Fibroblast of skin of right quadriceps (primary cell): Measurements from ENCODE around the gene PRKAB2.
"Not testable (repeated sequence)": the region's sequence is repeated elsewhere in the genome, so short reads cannot be mapped to it uniquely, and the experiment has no call there.

Experiments
- DNase-seq: peaks from one replicate; pipeline ENCODE4 v3.0.0-alpha.2; 2013

Gene PRKAB2

DNA sequence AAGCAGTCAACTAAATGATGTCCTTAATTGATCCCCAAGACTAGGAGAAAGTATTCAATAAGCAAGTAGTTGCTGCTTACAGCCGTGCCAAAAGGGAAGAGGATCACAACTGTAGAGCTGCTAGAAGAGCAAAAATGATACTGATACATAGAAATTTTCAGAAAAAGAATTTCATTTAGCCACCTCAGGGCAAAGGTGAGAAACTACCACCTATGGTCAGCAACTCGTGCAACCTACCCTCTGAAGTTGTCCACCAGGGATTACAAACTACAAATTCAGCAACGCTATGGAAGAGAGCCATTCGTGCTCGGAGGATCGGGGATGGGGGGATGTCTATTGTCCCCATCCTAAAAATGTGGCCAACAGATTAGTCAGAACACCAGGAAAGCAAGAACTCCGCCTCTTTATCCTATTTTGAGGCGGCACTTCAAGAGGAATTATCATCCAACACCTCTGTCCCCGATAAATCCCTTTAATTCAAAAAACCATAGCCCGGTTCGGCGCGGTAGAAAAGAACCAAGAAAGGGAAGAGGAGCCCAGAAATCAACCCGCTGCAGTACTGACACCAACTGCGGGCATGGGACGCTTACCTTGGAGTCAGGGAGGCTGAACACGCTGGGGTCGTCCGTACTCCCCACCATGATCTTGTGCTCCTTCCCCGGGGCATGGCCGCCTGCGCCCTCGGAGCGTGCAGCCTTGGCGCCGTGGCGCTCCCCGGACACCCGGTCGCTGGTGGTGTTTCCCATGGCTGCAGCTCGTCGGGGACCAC lies 687 bp downstream of the PRKAB2 start:
- DNase-seq = peak; percentile 23

DNA sequence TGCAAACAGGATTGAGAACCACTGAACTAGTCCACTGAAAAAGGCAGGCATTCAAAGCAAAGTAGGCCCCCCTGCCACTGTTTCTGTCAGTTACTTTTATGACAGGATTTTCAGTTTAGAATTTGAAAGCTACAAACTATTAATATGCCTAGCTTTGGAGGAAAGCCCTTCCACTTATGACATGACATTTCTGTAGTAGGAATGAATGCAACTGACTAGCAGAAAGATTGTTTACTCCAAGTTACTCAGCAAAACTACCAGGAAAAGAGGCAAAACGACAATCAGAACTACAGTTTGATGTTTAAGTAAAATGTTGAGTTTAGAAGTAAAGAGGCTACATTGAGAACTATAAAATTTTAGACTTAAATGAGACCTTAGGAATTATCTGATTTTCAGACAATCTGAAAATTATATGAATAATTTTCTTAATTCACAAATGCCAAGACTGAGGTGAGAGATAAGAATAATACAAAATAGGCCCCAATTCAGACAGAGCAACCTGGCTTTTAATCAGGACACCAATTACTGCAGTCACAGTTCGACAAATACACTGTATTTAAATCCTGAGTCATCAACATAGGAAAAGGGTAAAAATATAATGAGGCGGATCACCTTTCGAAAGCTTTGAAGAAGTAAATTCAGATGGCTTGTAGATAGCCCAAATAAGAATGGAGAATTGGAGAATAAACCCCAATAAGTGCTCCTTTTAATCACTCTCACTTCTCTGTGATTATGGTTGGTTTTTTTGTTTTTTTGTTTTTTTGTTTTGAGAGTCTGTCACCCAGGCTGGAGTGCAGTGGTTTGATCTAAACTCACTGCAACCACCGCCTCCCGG lies 2.2 kb downstream of the PRKAB2 start:
- DNase-seq = no peak

DNA sequence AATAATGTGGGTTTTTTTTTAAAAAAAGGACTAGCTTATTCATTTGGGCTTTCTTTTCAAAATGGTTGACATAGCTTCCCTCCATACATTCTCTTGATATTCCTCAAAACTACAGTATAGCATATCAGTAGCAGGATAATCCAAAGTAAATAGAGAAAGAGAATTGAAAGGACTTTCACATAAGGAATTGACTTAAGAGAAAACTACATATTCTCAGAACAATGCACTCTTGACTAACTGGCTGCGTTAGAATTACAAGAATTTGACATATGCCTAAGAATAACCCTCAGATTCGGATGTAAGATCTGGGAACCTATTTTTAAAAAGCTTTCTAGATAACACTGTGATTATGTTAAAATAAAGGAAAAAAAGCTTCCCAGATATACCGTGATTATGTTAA lies 3.1 kb downstream of the PRKAB2 start:
- DNase-seq = peak; percentile 9

DNA sequence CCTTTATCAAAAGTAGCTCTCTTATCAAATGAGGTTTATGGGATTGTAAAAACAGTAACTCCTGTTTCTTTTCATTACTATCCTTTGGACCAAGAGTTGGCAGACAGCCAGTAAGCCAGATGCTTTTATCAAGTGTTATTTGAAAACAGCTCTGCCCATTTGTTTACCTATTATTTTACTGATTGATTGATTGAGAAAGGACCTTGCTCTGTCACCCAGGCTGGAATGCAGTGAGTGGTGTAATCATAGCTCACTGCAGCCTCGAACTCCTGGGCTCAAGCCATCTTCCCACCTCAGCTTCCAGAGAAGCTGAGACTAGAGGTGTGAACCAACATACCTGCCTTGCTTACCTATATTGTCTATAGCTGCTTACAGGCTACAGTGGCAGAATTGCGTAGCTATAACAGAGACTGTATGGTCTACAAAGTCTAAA lies 3.6 kb downstream of the PRKAB2 start:
- peak; percentile 42 for DNase-seq

DNA sequence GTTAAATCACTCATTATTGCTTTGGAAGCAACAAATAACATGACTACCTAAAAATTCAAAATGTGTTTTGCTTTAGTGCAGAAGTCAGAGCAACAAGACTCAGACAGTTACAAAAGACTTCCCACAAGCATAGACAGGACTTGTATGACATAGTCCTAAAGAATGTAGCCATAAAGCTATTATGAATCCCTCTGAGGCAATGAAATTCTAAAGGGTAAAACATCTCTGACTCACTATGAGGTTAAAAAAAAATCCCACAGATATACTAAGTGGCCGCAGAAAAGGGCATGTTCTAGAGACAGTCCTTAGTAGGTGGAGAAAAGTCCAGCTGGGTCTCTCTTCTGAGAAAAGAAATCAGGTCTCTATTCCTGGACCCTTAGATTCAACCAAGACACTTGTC lies 4.9 kb downstream of the PRKAB2 start:
- peak; percentile 96 for DNase-seq

DNA sequence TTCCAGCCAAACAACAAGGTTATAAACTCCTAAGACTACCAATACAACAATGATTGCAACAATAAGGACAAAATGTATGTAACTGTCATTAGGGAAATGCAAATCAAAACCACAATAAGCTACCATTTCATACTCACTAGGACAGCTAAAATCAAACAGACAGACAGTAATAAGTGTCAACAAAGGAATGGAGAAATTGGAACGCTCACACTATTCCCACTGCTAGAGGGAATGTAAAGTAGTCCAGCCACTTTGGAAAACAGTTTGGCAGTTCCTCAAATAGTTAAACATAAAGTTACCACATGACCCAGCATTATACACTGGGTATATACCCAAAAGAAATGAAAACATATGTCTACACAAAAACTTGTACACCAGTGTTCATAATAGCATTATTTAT lies 9.3 kb downstream of the PRKAB2 start:
- no peak for DNase-seq

DNA sequence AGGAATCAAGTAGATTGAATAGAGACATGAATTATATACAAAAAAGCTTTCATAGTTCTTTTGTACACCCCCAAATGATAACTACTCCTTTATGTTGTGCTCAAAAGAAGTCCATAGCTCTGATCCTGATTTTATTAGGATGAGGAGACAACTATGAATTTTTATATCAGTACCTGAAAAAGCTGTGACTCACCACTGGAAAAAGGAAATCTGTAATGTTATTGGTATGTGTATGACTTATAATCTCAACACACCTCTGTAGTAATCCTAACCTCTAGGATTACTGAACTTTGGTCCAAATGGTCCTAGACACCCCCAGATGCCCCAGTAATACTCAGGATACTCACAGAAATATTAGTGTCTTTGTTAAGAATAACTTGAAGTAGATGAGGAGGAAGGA lies 10.2 kb downstream of the PRKAB2 start:
- no peak for DNase-seq

DNA sequence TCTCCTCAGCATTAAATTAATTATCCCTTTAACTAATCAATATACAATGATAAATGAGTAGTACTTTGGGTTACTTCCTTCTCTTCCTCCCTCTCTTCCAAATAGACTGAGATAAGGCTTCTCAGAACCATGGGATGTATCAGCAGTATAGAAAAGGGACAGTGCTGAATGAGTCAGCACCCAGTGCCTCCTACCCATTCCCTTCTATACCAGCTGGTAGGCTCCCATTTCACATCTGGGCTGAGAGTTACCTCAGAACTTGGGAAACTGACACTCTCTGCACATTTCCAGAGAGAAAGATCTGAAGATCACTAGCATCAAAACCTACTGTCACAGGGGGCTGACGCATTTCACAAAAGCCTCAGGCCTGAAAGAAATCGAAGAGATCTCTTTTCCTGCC lies 15.2 kb downstream of the PRKAB2 start:
- not testable (repeated sequence) for DNase-seq

DNA sequence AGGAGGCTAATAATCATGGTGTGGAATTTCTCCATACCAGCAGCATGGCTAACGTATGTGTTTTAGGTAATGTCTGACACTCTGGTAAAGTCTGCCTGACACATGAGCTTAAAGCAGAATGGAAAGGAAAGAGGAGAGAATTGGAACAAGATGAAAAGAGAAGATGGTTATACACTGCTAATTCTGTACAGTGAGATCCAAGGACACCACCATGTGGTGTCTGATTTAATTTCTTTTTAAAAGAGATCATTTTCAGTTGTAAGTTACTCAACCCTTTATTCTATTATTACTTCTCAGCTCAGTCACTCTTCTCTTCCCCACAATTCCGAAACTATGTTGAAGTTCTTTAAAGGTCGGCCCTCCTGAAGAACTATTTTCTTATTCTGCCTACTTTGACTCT lies 15.6 kb downstream of the PRKAB2 start:
- no peak for DNase-seq

DNA sequence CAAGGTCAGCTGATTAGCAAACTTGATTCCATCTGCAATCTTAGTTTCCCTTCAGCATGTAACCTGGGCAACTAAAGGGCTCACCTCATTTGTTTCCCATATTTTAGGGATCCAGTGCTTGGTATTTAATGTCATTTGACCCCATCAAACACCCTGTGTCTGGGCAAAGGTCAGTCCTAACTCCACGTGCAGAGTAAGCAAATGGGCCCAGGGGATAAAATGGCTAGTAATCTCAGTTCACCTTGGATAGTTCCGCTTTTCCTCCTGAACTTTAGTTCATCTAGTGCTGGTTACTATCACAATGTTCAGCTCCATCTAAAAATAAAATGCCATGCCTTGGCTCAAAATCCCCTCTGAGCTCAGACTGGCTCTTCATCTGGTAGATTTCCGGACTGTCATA lies 19.5 kb downstream of the PRKAB2 start:
- no peak for DNase-seq

DNA sequence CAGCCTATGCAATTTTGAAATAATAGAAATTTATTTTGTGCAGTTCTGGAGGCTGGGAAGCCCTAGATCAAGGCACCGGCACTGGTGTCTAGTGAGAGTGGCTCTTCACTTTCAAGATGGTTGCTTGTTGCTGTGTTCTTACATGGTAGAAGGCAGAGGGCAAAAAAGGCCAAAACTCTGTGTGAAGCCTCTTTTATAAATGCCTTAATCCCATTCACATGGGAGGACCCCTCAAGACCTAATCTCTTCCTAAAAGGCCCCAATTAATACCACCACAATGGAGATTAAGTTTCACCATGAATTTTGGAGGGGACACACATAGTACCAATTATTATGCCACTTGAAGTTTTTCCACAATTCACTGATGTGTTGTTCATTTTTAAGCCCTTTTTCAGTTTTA lies 21.0 kb downstream of the PRKAB2 start:
- DNase-seq = no peak

DNA sequence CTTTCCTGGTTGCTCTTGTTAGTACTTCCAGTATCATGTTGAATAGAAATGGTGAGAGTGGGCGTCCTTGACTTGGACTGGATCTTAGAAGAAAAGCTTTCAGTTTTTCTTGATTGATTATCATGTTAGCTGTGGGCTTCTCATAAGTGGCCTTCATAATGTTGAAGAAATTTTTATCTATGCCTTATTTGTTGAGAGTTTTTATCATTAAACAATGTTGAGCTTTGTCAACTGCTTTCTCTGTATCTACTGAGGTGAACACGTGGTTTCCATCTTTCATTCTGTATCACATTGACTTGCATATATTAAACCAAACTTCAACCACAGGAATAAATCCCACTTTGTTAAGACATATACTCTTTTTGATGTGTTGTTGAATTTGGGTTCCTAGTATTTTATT lies 29.4 kb downstream of the PRKAB2 start:
- DNase-seq = no peak

DNA sequence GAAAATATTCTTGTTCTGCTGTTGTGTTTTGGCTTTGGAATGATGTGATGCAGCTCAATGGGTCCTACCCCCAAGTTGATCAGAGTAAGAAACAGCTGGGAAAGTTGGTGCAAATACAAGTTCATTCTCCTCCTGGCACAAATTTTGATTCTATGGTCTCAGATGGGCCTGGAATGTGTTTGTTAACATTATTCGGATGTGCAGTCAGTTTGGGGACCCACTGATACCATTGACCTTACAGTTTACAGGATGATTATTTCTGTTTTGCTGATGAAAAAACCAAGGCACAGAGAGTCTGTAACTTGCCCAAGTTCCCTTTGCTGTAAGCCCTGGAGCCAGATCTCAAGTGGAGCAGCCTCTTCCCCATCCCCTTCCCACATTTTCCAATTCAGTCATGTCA lies 41.5 kb downstream of the PRKAB2 start:
- DNase-seq = not testable (repeated sequence)

DNA sequence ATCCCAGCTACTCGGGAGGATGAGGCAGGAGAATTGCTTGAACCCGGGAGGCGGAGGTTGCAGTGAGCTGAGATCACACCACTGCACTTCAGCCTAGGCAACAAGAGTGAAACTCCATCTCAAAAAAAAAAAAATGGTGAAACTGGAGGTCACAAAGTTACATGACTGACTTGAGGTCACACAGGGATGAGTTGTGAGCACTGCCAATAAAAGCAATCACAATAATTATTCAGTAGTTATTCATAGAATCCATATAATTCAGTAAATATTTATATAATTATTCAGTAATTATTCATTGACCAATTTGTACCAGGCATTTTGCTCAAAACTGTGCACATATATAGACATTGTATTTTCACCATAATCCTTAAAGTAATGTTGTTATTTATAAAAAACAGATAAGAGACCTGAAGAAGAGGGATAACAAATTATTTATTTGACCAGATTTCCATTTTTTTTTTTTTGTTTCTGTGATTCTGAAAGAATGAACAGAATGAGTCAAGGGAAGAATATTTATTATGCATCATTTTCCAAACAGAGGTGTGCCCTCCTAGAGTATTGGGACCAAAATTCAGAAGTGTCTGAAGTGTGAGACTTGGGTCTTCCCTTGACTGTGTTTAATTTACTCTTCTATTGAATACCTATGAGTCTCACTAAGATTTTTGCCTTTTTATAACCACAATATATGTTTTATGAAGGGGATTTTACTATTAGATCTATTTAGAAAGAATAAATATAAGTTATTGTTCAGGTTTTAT lies 43.0 kb downstream of the PRKAB2 start:
- DNase-seq = no peak

DNA sequence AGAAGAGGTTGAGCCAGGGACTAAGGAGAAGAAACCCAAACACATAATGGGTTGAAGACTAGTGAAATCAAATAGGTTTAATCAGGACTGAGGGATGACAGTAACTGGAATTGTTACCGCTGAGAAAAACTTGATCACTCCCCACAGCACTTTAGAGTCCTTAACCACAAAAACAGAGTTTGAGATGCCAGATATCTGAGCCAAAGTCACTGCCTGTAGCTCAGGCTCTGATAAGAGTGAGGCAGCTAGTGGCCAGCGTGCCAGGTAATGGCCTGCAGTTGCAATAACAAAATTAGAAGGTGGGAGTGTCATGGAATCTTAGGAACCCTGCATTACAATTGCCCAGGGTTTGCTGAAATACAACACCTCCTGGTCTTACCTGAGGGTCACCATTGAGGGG lies 48.0 kb downstream of the PRKAB2 start:
- no peak for DNase-seq

DNA sequence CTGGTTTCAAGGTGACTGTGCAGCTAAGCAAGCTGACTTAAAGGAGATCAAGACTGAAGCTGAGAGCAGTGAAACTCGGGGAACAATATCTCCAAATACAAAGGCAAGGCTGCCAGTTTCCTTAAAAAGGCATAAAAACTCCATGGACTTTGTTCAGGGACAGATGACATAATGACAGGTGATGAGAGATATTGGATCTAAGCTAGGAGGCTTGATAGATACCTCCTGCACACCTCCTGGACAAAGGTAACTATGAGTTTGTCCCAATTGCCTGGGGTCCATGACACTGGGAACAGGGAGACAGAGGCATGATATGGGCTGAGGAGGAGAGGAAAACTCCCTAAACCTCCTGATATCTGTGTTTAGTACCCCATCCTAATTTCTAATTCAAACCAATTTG lies 55.2 kb downstream of the PRKAB2 start:
- DNase-seq = no peak

DNA sequence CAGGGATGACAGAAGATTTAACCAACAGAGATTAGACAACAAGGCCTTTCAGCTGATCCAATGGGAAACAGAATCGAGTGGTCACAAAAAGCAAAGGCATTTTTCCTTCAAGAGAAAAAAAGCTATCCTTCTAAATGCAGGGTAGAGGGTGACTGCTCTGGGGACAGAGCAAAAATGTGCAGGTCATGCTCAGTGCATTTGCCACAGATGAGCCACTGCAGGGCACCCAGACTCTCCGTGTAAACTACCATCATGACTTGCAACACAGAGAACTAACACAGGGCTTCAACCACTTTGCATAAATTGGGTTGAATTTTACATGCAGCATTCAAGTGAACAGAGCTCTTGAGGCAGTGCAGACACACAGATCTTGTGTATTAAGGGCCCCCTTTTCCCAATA lies 56.8 kb downstream of the PRKAB2 start:
- DNase-seq = no peak

DNA sequence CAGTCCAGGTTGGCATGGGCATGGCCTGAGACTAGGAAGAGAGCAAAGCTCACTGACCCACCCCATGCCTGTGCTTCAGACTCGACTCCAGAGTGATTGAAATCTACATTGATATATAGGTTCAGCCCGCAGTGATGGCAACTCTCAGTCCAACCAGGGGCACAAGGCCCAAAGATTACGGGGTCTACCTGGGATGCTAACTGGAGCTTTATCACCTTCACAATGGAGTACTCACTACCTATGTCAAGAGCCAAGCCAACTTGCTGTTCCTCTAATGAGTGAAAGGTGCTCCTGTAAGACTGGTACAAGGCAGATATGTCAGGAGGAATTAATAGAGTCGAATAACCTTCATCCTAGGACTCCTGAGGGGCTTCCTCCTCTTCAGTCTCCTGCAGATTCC lies 57.2 kb downstream of the PRKAB2 start:
- DNase-seq = not testable (repeated sequence)

DNA sequence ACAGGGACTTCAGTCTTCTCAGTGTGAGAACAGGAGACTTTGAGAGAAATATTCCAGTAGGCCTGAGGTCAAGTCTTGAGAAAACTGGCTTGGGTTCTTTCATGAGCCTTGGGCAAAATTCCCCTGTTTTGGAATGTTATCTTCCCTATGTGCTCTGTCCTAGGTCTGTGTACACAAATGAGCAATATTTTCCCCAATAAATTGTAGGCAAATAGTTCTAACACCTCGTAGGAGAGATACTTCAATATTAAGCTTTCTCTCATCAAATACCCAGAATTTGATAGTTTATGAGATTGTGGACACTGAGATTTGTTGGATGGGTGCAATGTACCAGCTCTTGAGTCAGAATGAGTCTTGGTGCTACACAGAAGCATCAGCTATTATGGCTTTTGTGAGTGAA lies 57.9 kb downstream of the PRKAB2 start:
- not testable (repeated sequence) for DNase-seq

DNA sequence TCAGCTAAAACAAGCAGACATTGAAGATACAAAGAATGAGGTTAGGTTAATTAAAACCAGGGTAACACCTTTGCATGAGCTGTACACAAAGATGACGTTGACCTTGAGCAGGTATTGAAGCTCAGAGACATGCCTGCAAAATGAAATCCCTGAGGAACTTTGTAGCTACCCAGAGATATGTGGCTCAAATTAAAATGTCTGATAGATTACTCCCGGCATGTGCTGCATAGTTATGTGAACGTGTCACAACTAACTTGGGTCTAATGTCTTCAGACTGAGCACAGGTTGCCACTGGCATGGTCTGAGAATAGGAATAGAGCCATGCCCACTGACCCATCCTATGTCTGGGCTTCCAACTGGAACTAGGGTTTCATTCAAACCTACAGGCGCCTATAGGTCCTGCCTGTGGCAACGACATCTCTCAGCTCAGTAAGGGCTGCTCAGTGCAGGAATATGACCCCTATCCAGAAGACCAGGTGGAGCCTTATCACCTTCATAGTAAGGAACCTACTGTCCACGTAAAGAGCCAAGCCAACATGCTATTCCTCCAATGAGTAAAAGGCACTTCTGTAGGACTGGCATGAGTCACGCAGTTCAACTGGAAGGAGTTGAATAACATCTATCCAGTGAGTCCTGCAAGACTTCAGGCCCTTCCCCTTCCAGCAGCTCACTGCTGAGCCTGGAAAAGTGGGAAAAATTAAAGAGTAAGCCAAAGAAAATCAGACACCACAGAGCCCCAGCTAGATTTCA lies 60.7 kb downstream of the PRKAB2 start:
- DNase-seq = no peak

DNA sequence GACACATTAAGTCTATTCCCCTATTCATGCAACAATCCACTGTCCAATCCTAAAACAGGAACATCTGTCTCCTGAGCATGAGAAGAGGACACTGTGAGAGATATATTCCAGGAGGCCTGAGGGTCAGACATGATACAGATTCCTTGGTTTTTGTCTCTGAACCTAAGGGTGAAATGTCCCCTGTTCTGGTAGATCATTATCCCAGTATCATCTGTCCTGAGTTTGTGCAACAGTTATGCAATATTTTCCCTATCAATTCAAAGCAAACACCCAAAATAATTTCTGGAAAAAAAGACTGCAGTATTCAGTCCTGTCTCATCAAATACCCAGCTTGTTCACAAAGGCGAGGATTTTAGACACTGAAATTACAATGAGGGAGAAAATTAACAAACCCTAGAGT lies 61.4 kb downstream of the PRKAB2 start:
- no peak for DNase-seq

DNA sequence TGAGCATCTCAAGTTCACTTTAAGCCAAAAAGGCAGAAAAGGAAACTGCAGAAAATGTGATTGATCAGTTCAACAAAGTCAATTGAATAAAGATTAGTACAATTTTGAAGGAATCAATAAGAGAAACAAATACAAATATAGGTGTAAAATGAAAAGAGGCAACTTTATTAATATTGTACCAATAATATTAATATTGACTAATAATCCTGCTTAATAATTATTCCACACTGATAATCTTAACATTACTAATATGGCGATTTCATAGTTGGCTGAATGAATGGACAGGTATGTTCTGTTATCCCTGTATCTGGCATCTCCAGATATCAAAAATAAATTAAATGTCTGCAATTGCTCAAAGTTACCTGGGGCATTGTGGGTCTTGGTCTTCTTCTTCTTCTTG lies 61.8 kb downstream of the PRKAB2 start:
- DNase-seq = no peak

DNA sequence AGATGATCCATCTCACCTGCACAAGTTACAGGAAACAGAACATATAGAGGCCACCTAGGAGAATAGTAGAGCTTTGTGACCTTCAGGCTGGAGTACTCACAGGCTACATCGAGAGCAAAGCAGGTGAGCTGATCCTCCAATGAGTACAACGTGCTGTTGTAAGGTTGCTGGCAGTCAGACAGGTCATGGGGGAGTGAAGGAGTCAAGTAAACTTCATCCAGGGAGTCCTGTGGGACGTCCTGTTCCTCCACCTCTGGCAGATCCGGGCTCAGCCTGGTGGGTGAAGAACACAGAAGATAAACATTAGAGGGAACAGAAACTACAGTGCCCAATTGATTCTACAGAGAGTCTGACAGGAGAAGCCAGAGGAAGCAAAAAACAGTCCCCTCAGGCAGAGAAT lies 62.5 kb downstream of the PRKAB2 start:
- DNase-seq = no peak
